ENCODE measurements around the gene SMYD3.

- TF ChIP-seq CTCF (IDR thresholded peaks at IDR 0.05) (no peak), POLR2A (IDR thresholded peaks at IDR 0.05) (no peak)
Measured at GRCh38 chr1:246413430-246413829, 93.6 kb downstream of the SMYD3 start.
